GM12872 (cell line): ENCODE data around the gene HSFX3.
"Not testable (repeated sequence)": the region's sequence is repeated elsewhere in the genome, so short reads cannot be mapped to it uniquely, and the experiment has no call there.

ENCODE experiments used
- TF ChIP-seq, protein P1 (sequence below): IDR thresholded peaks from 3 replicates; pipeline ENCODE4 v1.5.1; 2011; ENCODE audit warnings: low read depth, mild to moderate bottlenecking, low read length, moderate library complexity; ENCODE audit not compliant: insufficient read depth

HSFX3 gene, protein sequence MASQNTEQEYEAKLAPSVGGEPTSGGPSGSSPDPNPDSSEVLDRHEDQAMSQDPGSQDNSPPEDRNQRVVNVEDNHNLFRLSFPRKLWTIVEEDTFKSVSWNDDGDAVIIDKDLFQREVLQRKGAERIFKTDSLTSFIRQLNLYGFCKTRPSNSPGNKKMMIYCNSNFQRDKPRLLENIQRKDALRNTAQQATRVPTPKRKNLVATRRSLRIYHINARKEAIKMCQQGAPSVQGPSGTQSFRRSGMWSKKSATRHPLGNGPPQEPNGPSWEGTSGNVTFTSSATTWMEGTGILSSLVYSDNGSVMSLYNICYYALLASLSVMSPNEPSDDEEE

DNA sequence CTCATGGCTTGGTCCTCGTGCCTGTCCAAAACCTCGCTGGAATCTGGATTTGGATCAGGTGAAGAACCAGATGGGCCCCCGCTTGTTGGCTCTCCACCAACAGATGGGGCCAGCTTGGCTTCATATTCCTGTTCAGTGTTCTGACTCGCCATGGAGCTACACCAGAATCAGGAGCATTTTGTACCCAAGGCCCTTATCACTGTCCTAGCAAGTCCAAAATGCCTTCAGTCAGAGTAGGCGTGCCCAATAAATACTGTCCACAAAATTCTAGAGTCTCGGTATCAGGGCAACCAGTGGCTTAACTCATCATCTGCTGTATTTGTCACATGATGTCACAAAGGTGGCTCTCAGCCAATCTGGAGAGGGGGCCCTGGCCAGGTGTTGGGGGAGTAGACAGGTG, at the start of gene HSFX3:
TSS of gene HSFX3 (minus strand) at position 224 of the 400 bp plus-strand sequence. CDS start at position 152, 72 bp downstream.
- TF ChIP-seq, protein P1, sequence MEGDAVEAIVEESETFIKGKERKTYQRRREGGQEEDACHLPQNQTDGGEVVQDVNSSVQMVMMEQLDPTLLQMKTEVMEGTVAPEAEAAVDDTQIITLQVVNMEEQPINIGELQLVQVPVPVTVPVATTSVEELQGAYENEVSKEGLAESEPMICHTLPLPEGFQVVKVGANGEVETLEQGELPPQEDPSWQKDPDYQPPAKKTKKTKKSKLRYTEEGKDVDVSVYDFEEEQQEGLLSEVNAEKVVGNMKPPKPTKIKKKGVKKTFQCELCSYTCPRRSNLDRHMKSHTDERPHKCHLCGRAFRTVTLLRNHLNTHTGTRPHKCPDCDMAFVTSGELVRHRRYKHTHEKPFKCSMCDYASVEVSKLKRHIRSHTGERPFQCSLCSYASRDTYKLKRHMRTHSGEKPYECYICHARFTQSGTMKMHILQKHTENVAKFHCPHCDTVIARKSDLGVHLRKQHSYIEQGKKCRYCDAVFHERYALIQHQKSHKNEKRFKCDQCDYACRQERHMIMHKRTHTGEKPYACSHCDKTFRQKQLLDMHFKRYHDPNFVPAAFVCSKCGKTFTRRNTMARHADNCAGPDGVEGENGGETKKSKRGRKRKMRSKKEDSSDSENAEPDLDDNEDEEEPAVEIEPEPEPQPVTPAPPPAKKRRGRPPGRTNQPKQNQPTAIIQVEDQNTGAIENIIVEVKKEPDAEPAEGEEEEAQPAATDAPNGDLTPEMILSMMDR = not testable (repeated sequence)

DNA sequence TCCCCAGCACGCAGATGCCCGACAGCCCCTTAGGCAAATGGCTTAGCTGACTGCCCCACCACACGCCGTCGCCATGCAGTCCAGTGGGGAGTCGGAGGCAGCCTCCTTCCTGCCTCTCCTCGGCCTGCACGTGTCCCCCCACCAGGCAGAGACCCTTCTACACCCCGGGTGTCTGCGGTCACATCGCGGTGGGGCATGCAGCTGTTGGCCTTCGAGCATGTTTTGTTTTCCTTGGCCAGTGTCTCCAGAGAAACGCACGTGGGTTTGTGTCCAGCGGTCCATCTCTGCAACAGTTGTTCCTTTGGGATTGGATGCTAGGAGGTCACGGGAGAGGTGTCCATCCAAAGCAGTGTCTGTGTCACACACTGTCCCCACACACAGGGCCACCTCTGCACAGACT, 45.5 kb upstream of the HSFX3 start, which contains the start of gene HSFX2:
TSS of gene HSFX2 (minus strand) at position 101 of the 400 bp plus-strand sequence. CDS start 614 bp downstream, outside the sequence.
- TF ChIP-seq, protein P1 = not testable (repeated sequence)

DNA sequence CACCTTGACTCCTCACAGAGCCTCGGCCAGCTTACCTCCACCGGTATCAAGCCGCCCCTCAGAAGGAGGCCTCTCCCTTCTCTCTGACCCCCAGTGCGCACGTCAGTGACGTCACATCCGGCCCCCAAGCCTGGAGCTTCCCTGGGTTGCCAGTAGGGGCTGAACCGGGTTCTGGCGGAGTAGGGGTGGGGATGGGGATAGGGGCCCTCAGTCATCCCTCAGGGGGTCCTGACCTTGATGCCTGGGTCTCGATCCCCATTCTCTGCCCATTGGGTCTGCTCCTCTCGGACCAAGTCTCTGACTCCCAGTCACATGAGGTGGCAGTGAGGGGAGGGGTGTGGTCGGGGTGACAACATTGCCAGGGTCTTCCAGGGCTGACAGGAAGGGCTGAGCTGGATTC, 37.6 kb upstream of the HSFX3 start, which contains the start of gene MAGEA9B:
TSS of gene MAGEA9B (minus strand) at position 101 of the 400 bp plus-strand sequence. CDS start 4,280 bp downstream, outside the sequence.
- TF ChIP-seq, protein P1 = not testable (repeated sequence)

DNA sequence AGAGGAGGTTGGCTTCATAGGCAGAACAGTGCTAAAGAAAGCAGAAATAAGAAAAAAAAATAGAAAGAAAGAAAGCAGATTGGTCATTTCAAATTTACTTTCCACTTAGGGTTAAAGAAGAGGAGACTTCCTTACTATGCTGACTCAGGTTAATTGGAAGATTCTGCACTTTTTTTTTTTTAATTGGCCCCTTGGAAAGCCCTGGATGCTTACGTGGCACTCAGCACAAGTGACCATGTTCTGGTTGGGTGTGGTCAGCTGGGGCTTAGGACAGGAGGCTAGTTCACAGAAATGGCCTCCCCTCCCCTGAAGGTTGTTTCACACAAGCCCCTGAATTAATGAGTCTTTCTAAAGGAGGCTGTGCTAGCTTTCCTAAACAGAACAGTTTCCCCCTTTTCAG, 23.0 kb upstream of the HSFX3 start:
- TF ChIP-seq, protein P1 = no peak

DNA sequence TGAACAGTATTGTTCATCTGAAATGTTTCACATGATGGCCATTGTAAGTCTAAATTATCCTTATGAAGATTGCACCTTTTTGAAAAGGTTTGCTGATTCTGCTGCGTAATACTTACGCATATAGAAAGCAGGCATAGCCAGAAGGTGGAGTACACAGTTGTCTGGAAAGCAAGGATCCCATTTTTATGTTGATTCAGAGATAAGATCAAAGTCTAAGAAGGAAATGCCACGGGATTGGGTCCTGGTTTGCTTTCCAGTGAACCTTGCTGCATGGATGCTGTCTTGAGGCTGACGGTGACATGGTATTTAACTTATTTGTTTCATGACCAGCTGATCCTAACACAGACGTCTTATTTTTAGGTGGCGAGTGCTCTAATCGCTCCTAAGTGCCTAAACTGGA, 22.0 kb upstream of the HSFX3 start:
- TF ChIP-seq, protein P1 = no peak

DNA sequence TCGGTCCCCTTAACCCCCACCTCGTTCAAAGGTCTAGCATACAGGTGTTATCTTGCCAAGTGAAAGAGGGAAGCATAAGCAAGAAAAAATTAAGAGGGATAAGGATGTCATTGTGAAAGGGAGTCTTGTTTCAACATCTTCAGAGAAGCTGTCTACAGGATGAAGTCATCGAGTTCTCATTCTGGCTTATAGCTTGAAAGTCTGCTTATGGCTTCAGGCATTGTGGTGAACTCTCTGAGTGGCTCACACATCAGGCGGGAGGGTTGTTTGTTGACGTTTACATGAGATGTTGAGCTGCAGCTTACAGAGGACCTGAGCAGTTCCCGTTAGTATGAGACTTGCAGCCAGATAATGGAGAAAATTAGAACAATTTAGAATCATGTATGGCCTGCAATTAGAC, 20.9 kb upstream of the HSFX3 start:
- TF ChIP-seq, protein P1 = no peak

DNA sequence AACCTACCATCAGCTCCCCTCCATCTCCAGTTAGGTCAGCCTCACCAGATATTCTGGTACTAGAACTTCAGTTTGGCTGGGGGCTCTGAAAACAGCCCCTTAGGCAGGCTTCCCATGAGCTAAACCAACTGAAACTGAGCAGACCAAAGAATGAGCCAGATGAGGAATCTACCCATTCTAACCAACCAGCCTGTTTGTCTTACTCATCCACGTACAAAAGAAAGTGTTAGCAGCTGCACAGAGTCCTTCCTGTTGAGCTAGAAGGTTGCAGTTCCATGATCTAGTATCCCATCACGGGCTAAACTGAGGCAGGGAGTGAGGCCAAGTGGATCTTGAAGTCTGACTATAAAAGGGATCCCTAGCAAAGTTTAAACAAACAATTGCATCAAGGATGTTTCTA, 20.0 kb upstream of the HSFX3 start:
- TF ChIP-seq, protein P1 = no peak
